Motor neuron (in vitro differentiated cells): ENCODE results near the gene MED25. TPM values are rescaled to one million over a fixed set of nuclear protein-coding genes. Genes with fewer than 3 reads are reported as not detected.

Experiments
- ATAC-seq, 8 experiments: fragments of 200-7000 bp; cut with Tn5 transposase; replicated peaks in 6 of 8; 2 replicates each; pipeline ENCODE4 v1.8.0; 2021; ENCODE audit warnings: mild to moderate bottlenecking in 8 of 8, moderate library complexity in 8 of 8
- H3K27ac ChIP-seq, 2 donors: fragments of 250-450 bp; sonication (Bioruptor Pico); 2 replicates each; pipeline ENCODE4 v1.9.0; 2021; ENCODE audit warnings: antibody characterized with exemption in 2 of 2, mild to moderate bottlenecking in 2 of 2, moderate library complexity in 1 of 2
- H3K4me1 ChIP-seq, 2 donors: fragments of 250-450 bp; sonication (Bioruptor Pico); replicated peaks in 1 of 2; 2 replicates each; pipeline ENCODE4 v1.6.1; 2021; ENCODE audit warnings: antibody characterized with exemption in 2 of 2, mild to moderate bottlenecking in 2 of 2, moderate library complexity in 1 of 2
- H3K4me3 ChIP-seq, 5 donors: fragments of 250-450 bp; sonication (Bioruptor Pico); 2 replicates each; pipeline ENCODE4 v1.9.0; 2021; ENCODE audit warnings: antibody characterized with exemption in 5 of 5, mild to moderate bottlenecking in 5 of 5, moderate library complexity in 4 of 5
- WGBS, 10 experiments: fragments of 450-650 bp; shearing (Covaris generic); methylation state at CpG; one replicate each; pipeline ENCODE4 v1.0.0; 2022; 5-methylcytosine and 5-hydroxymethylcytosine counted together
- in situ Hi-C, 9 experiments: fragments of 400-800 bp; cut with MboI; loops; one replicate each; pipeline ENCODE4 v1.15.0; 2021; ENCODE audit warnings: low sequenced_read_pairs in 9 of 9, low pct_unique_long_range_greater_than_20kb in 2 of 9; ENCODE audit not compliant: unreplicated experiment in 9 of 9
- total RNA-seq, 8 experiments: library from RNA; unstranded; fragments of 300-600 nt; gene quantifications; 2 replicates each; pipeline versions ENCODE4 v1.2.3 to v1.2.4, GENCODE V29; 2022

MED25 gene
- total RNA-seq, 8 experiments from 2014 or later = 16.4 to 38.0 (median 24.5) TPM

- in situ Hi-C loops = no loop called here
These were observed 31.7 kb upstream of the MED25 start for GRCh38 chr19:49786376-49786820.

GRCh38 chr19:49787746-49788145, 30.3 kb upstream of the MED25 start:
- no peak for ATAC-seq
- Histone ChIP-seq H3K4me3 (no peak overlapping the region), H3K27ac (no peak overlapping the region), H3K4me1 (no peaks in the 10 kb centered on the region)
- WGBS, 10 experiments = 92 to 100% (median 100%) methylated on average over 2 to 4 of the region's 5 CpGs; no CpG with 5 or more reads in 7 of the 10 experiments
- in situ Hi-C loops = no loop called here

More at GRCh38 chr19:49786376-49786820, 31.7 kb upstream of the MED25 start:
- WGBS, 10 experiments = 0 to 100% (median 68%) methylated on average over 1 to 6 of the region's 9 CpGs; no CpG with 5 or more reads in 2 of the 10 experiments
- H3K4me3 ChIP-seq = no peak overlapping the region
- H3K4me1 ChIP-seq = no peaks in the 10 kb centered on the region
- ATAC-seq = peak in 4 of 8 experiments; percentile 9 to 95 (median 94)
- no peak overlapping the region for H3K27ac ChIP-seq

DNA sequence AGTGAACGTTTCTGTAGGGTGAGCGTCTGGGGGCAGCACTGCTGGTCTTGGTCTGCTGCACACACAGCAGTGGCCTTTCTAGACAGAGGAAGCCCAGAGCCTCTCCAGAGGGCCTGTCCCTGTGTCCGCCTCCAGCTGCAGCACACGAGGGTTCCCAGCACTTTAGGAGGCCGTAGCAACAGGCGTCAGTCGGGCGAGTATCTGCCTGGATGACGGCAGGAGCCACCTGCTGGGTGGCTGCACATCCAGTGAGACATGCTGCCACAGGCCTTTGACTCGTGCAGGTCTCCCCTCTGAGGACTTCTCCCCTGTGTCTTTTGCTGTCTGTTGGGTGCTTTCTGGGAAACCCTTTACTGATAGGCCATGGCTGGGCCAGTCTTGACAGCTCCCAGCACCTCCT, 29.2 kb upstream of the MED25 start:
- in situ Hi-C loops = no loop called here
- Histone ChIP-seq H3K4me3 (no peak overlapping the region), H3K4me1 (no peaks in the 10 kb centered on the region), H3K27ac (no peak overlapping the region)
- 65 to 83% (median 78%) methylated on average over 1 to 7 of the region's 10 CpGs; no CpG with 5 or more reads in 6 of the 10 experiments for WGBS, 10 experiments
- ATAC-seq = no peak

DNA sequence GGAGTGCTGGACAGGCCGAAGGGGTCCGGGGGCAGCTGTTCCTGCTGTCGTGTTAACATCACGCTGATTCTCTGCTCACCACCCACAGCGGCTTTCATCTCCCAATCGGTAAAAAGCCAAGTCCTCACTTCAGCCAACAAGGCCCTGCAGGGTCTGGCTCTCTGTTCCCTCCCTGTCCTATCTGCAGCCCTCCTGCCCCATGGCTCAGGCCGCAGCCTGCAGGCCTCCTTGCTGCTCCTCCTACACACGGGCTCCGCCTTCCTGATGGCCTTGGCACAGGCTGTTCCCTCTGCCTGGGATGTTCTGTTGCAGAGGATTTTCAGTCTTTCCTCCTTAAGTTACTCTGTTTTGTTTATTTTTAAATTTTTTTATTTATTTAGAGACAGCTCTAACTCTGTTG, 27.2 kb upstream of the MED25 start:
- no peaks in the 10 kb centered on the region for H3K4me1 ChIP-seq
- peak in 2 of 8 experiments; percentile 19 to 44 for ATAC-seq
- in situ Hi-C loops = no loop called here
- WGBS, 10 experiments = 14 to 86% (median 70%) methylated on average over 1 to 6 of the region's 9 CpGs; no CpG with 5 or more reads in 6 of the 10 experiments
- H3K4me3 ChIP-seq = no peak overlapping the region
- no peak overlapping the region for H3K27ac ChIP-seq

DNA sequence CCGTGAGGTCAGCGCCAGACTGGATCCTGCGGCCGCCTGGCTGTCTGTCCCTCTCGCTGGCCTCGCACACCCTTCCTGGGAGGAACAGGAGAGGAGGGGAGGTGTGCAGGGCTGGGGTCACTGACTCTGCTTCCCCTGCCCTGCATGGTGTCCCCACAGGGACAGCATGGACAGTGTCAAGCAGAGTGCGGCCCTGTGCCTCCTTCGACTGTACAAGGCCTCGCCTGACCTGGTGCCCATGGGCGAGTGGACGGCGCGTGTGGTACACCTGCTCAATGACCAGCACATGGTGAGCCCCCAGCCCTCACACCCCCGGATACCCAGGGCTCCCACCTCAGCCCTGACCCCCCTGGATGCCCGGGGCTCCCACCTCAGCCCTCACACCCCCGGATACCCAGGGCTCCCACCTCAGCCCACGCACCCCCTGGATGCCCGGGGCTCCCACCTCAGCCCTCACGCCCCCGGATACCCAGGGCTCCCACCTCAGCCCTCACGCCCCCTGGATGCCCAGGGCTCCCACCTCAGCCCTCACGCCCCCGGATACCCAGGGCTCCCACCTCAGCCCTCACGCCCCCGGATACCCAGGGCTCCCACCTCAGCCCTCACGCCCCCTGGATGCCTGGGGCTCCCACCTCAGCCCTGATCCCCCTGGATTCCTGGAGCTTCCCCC, 26.2 kb upstream of the MED25 start:
- in situ Hi-C loops = no loop called here
- no peak overlapping the region for H3K27ac ChIP-seq
- ATAC-seq = no peak

GRCh38 chr19:49792829-49793560, 25.1 kb upstream of the MED25 start:
- 93 to 100% (median 97%) methylated on average over 1 to 9 of the region's 22 CpGs; no CpG with 5 or more reads in 6 of the 10 experiments for WGBS, 10 experiments
- H3K4me1 ChIP-seq = no peaks in the 10 kb centered on the region
- no peak overlapping the region for H3K4me3 ChIP-seq
- peak in 6 of 8 experiments; percentile 10 to 30 (median 24) for ATAC-seq
- in situ Hi-C loops = no loop called here
- H3K27ac ChIP-seq = no peak overlapping the region

More for the DNA sequence above, 26.2 kb upstream of the MED25 start:
- Histone ChIP-seq H3K4me1 (no peaks in the 10 kb centered on the region), H3K4me3 (no peak overlapping the region)
- WGBS, 10 experiments = 82% methylated on average over 6 of the region's 26 CpGs; no CpG with 5 or more reads in 9 of the 10 experiments

DNA sequence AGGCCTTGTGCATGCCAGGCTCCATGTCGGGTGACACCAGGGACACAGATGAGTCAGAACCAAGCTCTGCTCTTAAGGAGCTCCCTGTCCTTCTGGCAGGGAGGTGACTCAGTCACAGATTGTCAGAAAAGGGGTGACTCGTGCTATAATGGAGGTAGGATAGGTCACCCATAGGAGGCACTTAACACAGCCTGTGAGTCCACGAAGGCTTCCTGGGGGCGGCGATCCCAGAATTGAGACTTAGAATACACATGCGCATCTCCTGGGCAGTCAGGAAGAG, 24.6 kb upstream of the MED25 start:
- no peak overlapping the region for H3K4me3 ChIP-seq
- ATAC-seq = peak; percentile 53 to 87 (median 68)
- WGBS, 10 experiments = 40 to 100% (median 68%) methylated on average over 1 to 4 of the region's 6 CpGs; no CpG with 5 or more reads in 4 of the 10 experiments
- no peak overlapping the region for H3K27ac ChIP-seq
- in situ Hi-C loops = no loop called here
- no peaks in the 10 kb centered on the region for H3K4me1 ChIP-seq

DNA sequence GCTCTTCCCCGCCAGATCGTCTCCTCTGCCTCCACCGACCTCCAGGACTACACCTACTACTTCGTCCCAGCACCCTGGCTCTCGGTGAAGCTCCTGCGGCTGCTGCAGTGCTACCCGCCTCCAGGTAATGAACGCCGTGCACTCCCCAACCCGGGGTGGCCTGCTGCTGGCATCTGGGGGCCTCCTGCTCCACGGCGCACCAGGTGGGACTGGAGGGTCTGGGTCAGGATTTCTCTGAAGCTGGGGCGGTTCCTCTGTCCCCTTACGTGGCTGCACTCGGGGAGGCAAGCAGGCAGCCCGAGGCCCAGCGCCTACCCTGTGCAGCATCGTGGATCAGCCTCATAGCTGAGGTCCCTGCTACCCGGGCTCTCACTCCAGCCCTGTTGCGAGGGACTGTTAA, 22.5 kb upstream of the MED25 start:
- Histone ChIP-seq H3K4me1 (no peaks in the 10 kb centered on the region), H3K27ac (no peak overlapping the region), H3K4me3 (no peak overlapping the region)
- 97 to 100% methylated on average over 1 to 6 of the region's 20 CpGs; no CpG with 5 or more reads in 8 of the 10 experiments for WGBS, 10 experiments
- in situ Hi-C loops = no loop called here
- no peak for ATAC-seq

- no peak overlapping the region for H3K27ac ChIP-seq
- ATAC-seq = no peak
- peaks cover 15 to 20% of the 10 kb centered on the region in 2 donors for H3K4me1 ChIP-seq
- in situ Hi-C loops = no loop called here
- H3K4me3 ChIP-seq = no peak overlapping the region
- WGBS, 10 experiments = 80 to 100% (median 97%) methylated on average over 1 to 3 of the region's 11 CpGs; no CpG with 5 or more reads in 6 of the 10 experiments
These were observed 19.5 kb upstream of the MED25 start for GRCh38 chr19:49798574-49798973.

- in situ Hi-C loops = no loop called here
- 60 to 91% methylated on average over 1 to 15 of the region's 28 CpGs; no CpG with 5 or more reads in 8 of the 10 experiments for WGBS, 10 experiments
- H3K27ac ChIP-seq = no peak overlapping the region
These were observed 18.8 kb upstream of the MED25 start for GRCh38 chr19:49799271-49799797.

DNA sequence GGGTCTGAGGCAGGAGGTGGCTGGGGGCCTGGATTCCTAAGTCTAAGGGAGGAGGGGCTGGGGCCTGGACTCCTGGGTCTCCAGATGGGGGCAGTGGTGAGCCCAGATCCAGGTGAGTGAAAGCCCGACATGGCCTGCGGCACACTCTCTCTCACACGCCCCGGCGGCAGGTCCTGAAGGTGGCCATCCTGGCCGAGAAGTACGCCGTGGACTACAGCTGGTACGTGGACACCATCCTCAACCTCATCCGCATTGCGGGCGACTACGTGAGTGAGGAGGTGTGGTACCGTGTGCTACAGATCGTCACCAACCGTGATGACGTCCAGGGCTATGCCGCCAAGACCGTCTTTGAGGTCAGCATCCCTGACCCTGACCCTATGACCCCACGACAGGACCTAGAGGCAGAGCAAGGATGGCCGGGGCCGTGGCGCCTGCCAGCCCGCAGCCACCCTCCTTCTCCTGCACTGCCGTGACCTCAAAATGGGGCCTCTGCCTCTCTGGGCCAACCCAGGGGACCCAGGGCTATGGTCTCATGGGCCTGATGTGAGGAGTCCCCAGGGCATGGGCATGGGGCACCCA, 18.2 kb upstream of the MED25 start:
- Histone ChIP-seq H3K4me3 (no peak overlapping the region), H3K4me1 (peaks cover 15 to 20% of the 10 kb centered on the region in 2 donors), H3K27ac (no peak overlapping the region)
- in situ Hi-C loops = no loop called here
- ATAC-seq = no peak
- no CpG with 5 or more reads among the region's 25 CpGs for WGBS, 10 experiments

More at GRCh38 chr19:49799271-49799797, 18.8 kb upstream of the MED25 start:
- no peak for ATAC-seq
- Histone ChIP-seq H3K4me3 (no peak overlapping the region), H3K4me1 (peaks cover 15 to 20% of the 10 kb centered on the region in 2 donors)

GRCh38 chr19:49800771-49801170, 17.3 kb upstream of the MED25 start:
- H3K4me1 ChIP-seq = peaks cover 15 to 20% of the 10 kb centered on the region in 2 donors
- 60 to 100% (median 99%) methylated on average over 1 to 6 of the region's 10 CpGs; no CpG with 5 or more reads in 4 of the 10 experiments for WGBS, 10 experiments
- in situ Hi-C loops = no loop called here
- ATAC-seq = no peak
- peak overlapping the region; percentile 82 to 86 for H3K27ac ChIP-seq
- no peak overlapping the region for H3K4me3 ChIP-seq

DNA sequence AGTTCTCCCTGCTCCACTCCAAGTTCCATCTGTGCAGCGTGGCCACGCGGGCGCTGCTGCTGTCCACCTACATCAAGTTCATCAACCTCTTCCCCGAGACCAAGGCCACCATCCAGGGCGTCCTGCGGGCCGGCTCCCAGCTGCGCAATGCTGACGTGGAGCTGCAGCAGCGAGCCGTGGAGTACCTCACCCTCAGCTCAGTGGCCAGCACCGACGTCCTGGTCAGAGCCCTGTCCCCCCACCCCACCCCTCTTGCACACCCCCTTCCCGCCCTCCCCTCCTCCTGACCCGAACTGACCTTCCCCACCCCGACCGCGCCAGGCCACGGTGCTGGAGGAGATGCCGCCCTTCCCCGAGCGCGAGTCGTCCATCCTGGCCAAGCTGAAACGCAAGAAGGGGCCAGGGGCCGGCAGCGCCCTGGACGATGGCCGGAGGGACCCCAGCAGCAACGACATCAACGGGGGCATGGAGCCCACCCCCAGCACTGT, 16.6 kb upstream of the MED25 start:
- in situ Hi-C loops = no loop called here
- Histone ChIP-seq H3K27ac (peak overlapping the region; percentile 82 to 86), H3K4me3 (peak overlapping the region in 4 of 5 donors; percentile 34 to 43 (median 38)), H3K4me1 (peaks cover 15 to 20% of the 10 kb centered on the region in 2 donors)
- WGBS, 10 experiments = 100% methylated on average over 1 of the region's 32 CpGs; no CpG with 5 or more reads in 9 of the 10 experiments
- ATAC-seq = peak in 1 of 8 experiments; percentile 0
